IPS-18c (cell line): Measurements from ENCODE around the gene ENKD1.

Experiments
- H3K4me3 ChIP-seq: 2 replicates; pipeline ENCODE4 v1.7.0; 2013; ENCODE audit warnings: low read depth, mild to moderate bottlenecking, low read length, moderate library complexity; ENCODE audit not compliant: insufficient read depth
- H3K9me3 ChIP-seq: one replicate; pipeline ENCODE4 v1.6.1; 2013; ENCODE audit warnings: mild to moderate bottlenecking, low read length, moderate library complexity; ENCODE audit not compliant: control insufficient read depth, insufficient read depth

Gene ENKD1

DNA sequence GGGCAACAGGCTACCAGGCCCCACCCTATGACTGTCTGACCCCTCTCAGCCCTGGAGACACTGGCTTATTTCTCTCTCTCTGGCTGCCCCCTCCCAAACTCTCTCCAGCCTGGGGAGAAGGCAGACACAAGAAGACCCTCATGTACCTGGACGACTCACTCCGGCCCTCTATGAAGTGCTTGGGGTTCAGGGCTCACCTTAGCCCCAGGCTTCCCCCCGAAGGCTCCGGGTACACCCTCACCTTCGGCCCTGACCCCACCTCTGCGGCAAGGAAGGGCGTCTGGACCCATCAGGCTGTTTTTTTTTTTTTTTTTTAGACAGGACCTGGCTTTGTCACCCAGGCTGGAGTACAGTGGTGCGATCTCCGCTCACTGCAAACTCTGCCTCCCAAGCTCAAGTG lies 22.5 kb downstream of the ENKD1 start:
- Histone ChIP-seq H3K9me3 (no peaks in the 10 kb centered on the region), H3K4me3 (no peak overlapping the region)

DNA sequence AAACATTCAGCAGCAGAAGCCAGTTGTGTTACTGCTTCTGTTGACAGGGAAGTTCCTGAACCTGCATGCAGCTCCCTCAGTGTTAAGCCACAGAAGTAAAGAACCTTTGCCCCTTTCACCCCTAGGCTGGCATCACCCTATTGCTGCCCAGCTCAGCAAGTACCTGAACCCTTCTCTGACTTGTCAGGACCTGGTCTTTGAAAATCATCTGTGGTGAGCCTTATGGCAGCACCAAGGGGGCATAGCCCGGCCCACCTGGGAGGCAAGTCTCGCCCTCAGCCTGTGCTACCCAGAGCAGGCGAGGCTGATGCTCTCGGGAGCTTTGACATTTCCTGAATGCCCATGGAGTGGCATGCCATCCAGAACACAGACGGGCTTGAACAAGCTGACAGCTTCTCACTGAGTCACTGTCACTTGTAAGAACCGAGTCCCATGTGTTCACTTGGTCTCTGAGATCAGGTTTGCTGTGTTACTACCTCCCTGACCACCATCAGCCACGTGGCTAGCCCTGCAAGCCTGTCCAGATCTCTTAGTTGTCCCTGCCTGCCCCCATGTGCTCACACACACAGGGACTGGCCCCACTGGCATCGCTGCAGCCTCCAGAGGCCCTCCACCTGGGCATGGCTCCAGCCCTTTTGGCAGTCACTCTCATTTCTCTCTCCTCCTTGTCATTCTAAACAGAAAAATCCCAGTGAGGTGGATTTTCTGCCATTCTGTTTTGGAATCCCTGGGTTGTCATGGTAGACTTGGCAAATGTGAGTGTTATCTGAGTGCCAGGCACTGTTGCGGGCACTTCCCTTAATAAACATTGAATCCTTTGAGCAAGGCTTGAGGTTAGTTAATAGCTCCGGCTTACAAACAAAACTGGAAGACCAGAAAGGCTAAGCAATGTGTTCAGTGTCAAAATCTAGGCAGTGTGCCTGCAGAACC lies 24.5 kb downstream of the ENKD1 start:
- H3K4me3 ChIP-seq: no peak overlapping the region
- no peaks in the 10 kb centered on the region for H3K9me3 ChIP-seq

DNA sequence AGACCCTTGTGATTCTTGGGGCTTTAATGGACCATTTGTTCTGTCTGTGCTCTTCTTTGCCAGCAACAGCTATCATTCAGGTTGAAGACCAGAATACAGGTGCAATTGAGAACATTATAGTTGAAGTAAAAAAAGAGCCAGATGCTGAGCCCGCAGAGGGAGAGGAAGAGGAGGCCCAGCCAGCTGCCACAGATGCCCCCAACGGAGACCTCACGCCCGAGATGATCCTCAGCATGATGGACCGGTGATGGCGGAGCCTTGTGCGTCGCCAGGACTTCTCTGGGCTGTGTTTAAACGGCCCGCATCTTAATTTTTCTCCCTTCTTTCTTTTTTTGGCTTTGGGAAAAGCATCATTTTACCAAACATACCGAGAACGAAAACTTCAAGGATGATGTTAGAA lies 28.9 kb downstream of the ENKD1 start:
- H3K4me3 ChIP-seq: no peak overlapping the region
- H3K9me3 ChIP-seq: no peaks in the 10 kb centered on the region

DNA sequence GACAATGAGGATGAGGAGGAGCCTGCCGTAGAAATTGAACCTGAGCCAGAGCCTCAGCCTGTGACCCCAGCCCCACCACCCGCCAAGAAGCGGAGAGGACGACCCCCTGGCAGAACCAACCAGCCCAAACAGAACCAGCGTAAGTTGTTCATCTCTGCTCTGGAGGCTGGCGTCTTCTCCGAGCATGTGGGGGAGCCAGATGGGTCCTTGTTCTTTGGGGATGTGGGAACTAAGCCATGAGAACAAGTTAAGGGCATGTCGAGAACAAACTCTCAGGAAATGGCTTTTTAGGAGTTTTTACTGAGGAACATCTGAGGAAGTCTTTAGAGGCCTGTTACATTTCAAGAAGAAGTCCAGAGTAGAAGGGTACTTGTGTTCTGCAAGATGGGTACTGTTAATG lies 29.8 kb downstream of the ENKD1 start:
- no peaks in the 10 kb centered on the region for H3K9me3 ChIP-seq
- H3K4me3 ChIP-seq: no peak overlapping the region

DNA sequence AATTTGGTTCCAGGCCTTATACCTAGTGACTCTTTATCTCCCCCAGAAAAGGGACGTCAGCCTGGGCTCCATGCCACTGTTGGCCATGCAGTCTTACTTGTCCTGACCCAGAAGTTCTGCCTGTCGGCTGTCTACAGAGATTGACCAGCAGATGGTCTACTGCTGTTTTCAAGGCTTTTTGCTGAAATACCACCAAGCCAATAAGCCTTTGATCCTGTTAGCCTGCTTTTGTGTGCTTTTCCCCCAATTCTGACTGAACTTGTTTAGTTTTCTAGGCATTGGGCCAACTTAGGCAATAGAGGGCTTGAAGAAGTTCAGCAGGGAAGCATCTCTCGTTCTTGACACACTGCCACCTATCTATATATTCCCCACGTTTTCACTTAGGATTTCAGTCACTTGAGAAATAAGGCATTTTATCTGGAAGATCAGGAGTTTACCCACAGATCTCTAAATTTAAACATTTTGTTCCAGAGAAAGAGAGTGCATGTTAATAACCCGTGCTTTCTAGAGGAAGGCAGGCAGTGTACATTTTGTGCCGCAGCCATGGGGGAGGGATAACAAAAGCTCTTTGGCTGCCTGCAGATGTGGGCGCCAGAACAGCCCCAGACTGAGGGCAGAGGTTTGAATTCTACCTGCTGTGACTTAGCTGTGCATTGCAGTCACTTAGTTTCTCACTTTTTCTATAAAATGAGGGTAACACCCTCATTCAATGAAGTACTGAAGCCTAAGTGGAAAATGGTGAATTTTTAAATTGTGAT lies 34.0 kb downstream of the ENKD1 start:
- H3K9me3 ChIP-seq: no peaks in the 10 kb centered on the region
- no peak overlapping the region for H3K4me3 ChIP-seq

DNA sequence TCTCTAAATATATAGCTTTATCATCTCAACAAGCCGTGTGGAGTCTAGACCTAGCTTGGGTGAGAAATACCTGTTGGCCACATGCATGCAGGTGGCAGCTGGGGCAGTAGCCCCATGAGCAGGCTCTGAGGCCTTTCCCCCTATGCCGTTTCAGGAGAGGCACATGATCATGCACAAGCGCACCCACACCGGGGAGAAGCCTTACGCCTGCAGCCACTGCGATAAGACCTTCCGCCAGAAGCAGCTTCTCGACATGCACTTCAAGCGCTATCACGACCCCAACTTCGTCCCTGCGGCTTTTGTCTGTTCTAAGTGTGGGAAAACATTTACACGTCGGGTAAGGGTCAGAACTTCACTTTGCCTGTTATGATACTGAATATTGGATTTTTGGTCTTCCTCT lies 38.3 kb downstream of the ENKD1 start:
- H3K4me3 ChIP-seq: no peak overlapping the region
- no peaks in the 10 kb centered on the region for H3K9me3 ChIP-seq

DNA sequence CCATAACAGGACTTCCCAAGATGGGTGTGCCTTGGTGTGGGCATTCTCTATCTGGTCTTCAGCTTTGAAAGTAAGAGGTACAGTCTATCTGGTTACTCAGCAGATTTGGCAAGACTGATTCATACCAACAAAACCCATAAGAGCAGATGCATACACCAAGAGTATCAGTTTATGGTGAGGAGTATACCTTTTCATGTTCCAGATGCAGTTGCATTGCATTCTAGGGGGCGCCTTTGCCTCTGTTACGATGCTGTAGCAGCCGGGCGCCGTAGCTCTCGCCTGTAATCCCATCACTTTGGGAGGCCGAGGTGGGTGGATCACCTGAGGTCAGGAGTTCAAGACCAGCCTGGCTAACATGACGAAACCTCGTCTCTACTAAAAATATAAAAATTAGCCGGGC lies 52.7 kb downstream of the ENKD1 start:
- Histone ChIP-seq H3K4me3 (no peak overlapping the region), H3K9me3 (no peaks in the 10 kb centered on the region)
